GM15510 (cell line): ENCODE measurements around the gene ZBED4.

Experiments used
- POLR2A ChIP-seq: IDR thresholded peaks from 3 replicates; pipeline ENCODE4 v1.6.1; 2011; ENCODE audit warnings: borderline replicate concordance; ENCODE audit not compliant: insufficient read length; ENCODE audit errors: extremely low read depth

ZBED4 gene

GRCh38 chr22:49880281-49880680, 26.6 kb downstream of the ZBED4 start:
- no peak for TF ChIP-seq POLR2A

GRCh38 chr22:49881856-49882255, 28.2 kb downstream of the ZBED4 start:
- TF ChIP-seq POLR2A: no peak

- TF ChIP-seq POLR2A: no peak
Measured at GRCh38 chr22:49882519-49883293, 29.1 kb downstream of the ZBED4 start.

- TF ChIP-seq POLR2A: no peak
Measured at GRCh38 chr22:49883294-49883640, 29.6 kb downstream of the ZBED4 start.

GRCh38 chr22:49884075-49884474, 30.4 kb downstream of the ZBED4 start:
- TF ChIP-seq POLR2A: no peak

- TF ChIP-seq POLR2A: no peak
Measured at GRCh38 chr22:49884503-49885260, 31.0 kb downstream of the ZBED4 start.

GRCh38 chr22:49885281-49885680, 31.6 kb downstream of the ZBED4 start:
- TF ChIP-seq POLR2A: no peak

GRCh38 chr22:49885881-49886280, 32.2 kb downstream of the ZBED4 start:
- no peak for TF ChIP-seq POLR2A

GRCh38 chr22:49886346-49887063, 32.9 kb downstream of the ZBED4 start:
- no peak for TF ChIP-seq POLR2A

GRCh38 chr22:49887064-49887451, 33.4 kb downstream of the ZBED4 start:
- TF ChIP-seq POLR2A: no peak

- TF ChIP-seq POLR2A: no peak
Measured at GRCh38 chr22:49887702-49888101, 34.1 kb downstream of the ZBED4 start.

- TF ChIP-seq POLR2A: no peak
Measured at GRCh38 chr22:49889071-49889470, 35.4 kb downstream of the ZBED4 start.

GRCh38 chr22:49892226-49892899, 38.7 kb downstream of the ZBED4 start:
- no peak for TF ChIP-seq POLR2A

- TF ChIP-seq POLR2A: no peak
Measured at GRCh38 chr22:49893025-49893424, 39.4 kb downstream of the ZBED4 start.
